Loucy (cell line): ENCODE measurements around the gene COX20.

ENCODE experiments used
- H2AFZ ChIP-seq: fragments of 200-600 bp; sonication (generic); 2 replicates; pipeline ENCODE4 v1.6.0; 2016; ENCODE audit warnings: antibody characterized with exemption, mild to moderate bottlenecking, low read length, moderate library complexity
- H3F3A ChIP-seq: fragments of 200-600 bp; 2 replicates; pipeline ENCODE4 v1.6.0; 2016; ENCODE audit warnings: antibody characterized with exemption, low read depth, mild to moderate bottlenecking
- H3K27me3 ChIP-seq: fragments of 200-600 bp; sonication (generic); 2 replicates; pipeline ENCODE4 v1.6.1; 2014; ENCODE audit warnings: low read length, mild to moderate bottlenecking; ENCODE audit not compliant: insufficient read depth, poor library complexity, severe bottlenecking
- H3K36me3 ChIP-seq: fragments of 200-600 bp; sonication (generic); 2 replicates; pipeline ENCODE4 v1.6.1; 2016; ENCODE audit warnings: low read length; ENCODE audit not compliant: insufficient read depth
- H3K4me1 ChIP-seq: fragments of 200-600 bp; sonication (generic); 2 replicates; pipeline ENCODE4 v1.5.1; 2014; ENCODE audit warnings: low read length, mild to moderate bottlenecking; ENCODE audit not compliant: insufficient read depth, poor library complexity, severe bottlenecking
- H3K4me2 ChIP-seq: fragments of 200-600 bp; sonication (generic); 2 replicates; pipeline ENCODE4 v1.6.0; 2014; ENCODE audit warnings: antibody characterized with exemption, low read length, low read depth, mild to moderate bottlenecking; ENCODE audit not compliant: poor library complexity, severe bottlenecking
- H3K4me3 ChIP-seq: fragments of 200-600 bp; sonication (generic); 2 replicates; pipeline ENCODE4 v1.5.1; 2014; ENCODE audit warnings: low read length, mild to moderate bottlenecking, mixed read lengths; ENCODE audit not compliant: poor library complexity, severe bottlenecking
- H3K79me2 ChIP-seq: fragments of 200-600 bp; sonication (generic); 2 replicates; pipeline ENCODE4 v1.6.1; 2014; ENCODE audit warnings: low read length; ENCODE audit not compliant: insufficient read depth
- H3K9ac ChIP-seq: fragments of 200-600 bp; sonication (generic); 2 replicates; pipeline ENCODE4 v1.6.0; 2014; ENCODE audit warnings: mild to moderate bottlenecking, low read depth, low read length, moderate library complexity; ENCODE audit not compliant: poor library complexity, severe bottlenecking
- H3K9me2 ChIP-seq: fragments of 200-600 bp; sonication (generic); replicated peaks from 2 replicates; pipeline ENCODE4 v1.6.1; 2016; ENCODE audit warnings: low read depth, low read length, mixed read lengths
- H3K9me3 ChIP-seq: fragments of 200-600 bp; sonication (generic); 2 replicates; pipeline ENCODE4 v1.6.1; 2014; ENCODE audit warnings: mild to moderate bottlenecking, antibody characterized with exemption, low read length, low read depth; ENCODE audit not compliant: insufficient read depth
- H4K20me1 ChIP-seq: fragments of 200-600 bp; sonication (generic); 2 replicates; pipeline ENCODE4 v1.6.0; 2014; ENCODE audit warnings: antibody characterized with exemption, low read length, mild to moderate bottlenecking; ENCODE audit not compliant: insufficient read depth, poor library complexity, severe bottlenecking
- CTCF ChIP-seq: fragments of 200-600 bp; sonication (generic); conservative IDR thresholded peaks from 2 replicates; pipeline ENCODE4 v1.5.1; 2014; ENCODE audit warnings: mild to moderate bottlenecking, antibody characterized with exemption, low read length
- EZH2phosphoT487 ChIP-seq: fragments of 200-600 bp; IDR thresholded peaks from 2 replicates; pipeline ENCODE4 v1.6.1; 2018; ENCODE audit warnings: antibody characterized with exemption, mild to moderate bottlenecking, moderate library complexity, borderline replicate concordance

The COX20 gene

GRCh38 chr1:244820131-244820530 is 15.3 kb upstream of the COX20 start:
- H4K20me1 ChIP-seq, result no peaks in the 10 kb centered on the region
- no peaks in the 10 kb centered on the region for H3F3A ChIP-seq
- no peaks in the 10 kb centered on the region for H3K36me3 ChIP-seq
- H3K9me2 ChIP-seq, result no peaks in the 10 kb centered on the region
- no peaks in the 10 kb centered on the region for H3K4me1 ChIP-seq
- no peak overlapping the region for H2AFZ ChIP-seq
- H3K9ac ChIP-seq, result no peak overlapping the region
- H3K79me2 ChIP-seq, result no peaks in the 10 kb centered on the region
- no peaks in the 10 kb centered on the region for H3K9me3 ChIP-seq
- no peak for TF ChIP-seq CTCF
- no peak for TF ChIP-seq EZH2phosphoT487
- no peak overlapping the region for H3K4me3 ChIP-seq
- no peaks in the 10 kb centered on the region for H3K27me3 ChIP-seq
- no peak overlapping the region for H3K4me2 ChIP-seq

- Histone ChIP-seq H3K4me2 (no peak overlapping the region), H3F3A (no peaks in the 10 kb centered on the region), H3K79me2 (no peaks in the 10 kb centered on the region), H4K20me1 (no peaks in the 10 kb centered on the region), H3K9ac (no peak overlapping the region), H3K9me2 (no peaks in the 10 kb centered on the region), H3K4me3 (no peak overlapping the region), H3K27me3 (no peaks in the 10 kb centered on the region), H3K9me3 (no peaks in the 10 kb centered on the region), H3K36me3 (no peaks in the 10 kb centered on the region), H2AFZ (no peak overlapping the region), H3K4me1 (no peaks in the 10 kb centered on the region)
- no peak for TF ChIP-seq EZH2phosphoT487
- no peak for TF ChIP-seq CTCF
Observed at GRCh38 chr1:244821134-244821533, 14.3 kb upstream of the COX20 start.

- Histone ChIP-seq H2AFZ (no peak overlapping the region), H3K9me2 (no peaks in the 10 kb centered on the region), H3K4me1 (no peaks in the 10 kb centered on the region), H3K4me2 (no peak overlapping the region), H3K9me3 (no peaks in the 10 kb centered on the region), H3K79me2 (no peaks in the 10 kb centered on the region), H3K27me3 (no peaks in the 10 kb centered on the region), H4K20me1 (no peaks in the 10 kb centered on the region), H3K4me3 (no peak overlapping the region), H3K9ac (no peak overlapping the region), H3K36me3 (no peaks in the 10 kb centered on the region), H3F3A (no peaks in the 10 kb centered on the region)
- TF ChIP-seq EZH2phosphoT487, result no peak
- no peak for TF ChIP-seq CTCF
Observed at GRCh38 chr1:244822878-244823277, 12.6 kb upstream of the COX20 start.
